ENCODE data around the gene UTP25.

The UTP25 gene

DNA sequence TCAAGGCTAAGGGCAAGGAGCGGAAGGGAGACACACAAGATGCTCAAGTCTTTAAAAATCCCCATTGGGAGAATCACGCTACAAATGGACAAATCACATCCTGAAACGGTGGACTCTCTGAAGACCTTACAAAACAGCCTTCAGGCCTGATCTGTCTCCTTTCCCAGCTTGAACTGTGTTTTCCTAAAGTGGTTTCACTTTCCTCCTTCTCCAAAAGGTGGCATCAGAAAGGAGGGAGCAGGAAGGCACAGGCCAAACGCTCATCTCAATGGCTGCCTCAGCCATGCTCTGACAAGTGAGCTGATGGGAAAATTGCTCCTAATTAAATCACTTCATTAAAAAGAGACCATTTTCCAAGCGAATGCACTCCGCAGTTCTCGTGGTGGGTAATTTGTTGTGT lies 47.7 kb downstream of the UTP25 start:
- FAIRE-seq (no peak), DNase-seq (ENCODE audit: insufficient read length, low spot score) (no peak)
- no peak for TF ChIP-seq POU2F2 (IDR thresholded peaks at IDR 0.05; ENCODE audit: low read depth, low read length)
- TF ChIP-seq TAF1 (IDR thresholded peaks at IDR 0.05; ENCODE audit: low read depth, low read length) = no peak
- no peak for TF ChIP-seq POLR2AphosphoS5 (IDR thresholded peaks at IDR 0.05; ENCODE audit: low read depth, low read length)
- no peak for TF ChIP-seq POLR2A (IDR thresholded peaks at IDR 0.05; ENCODE audit: low read depth, low read length)
- TF ChIP-seq SPI1 (IDR thresholded peaks at IDR 0.05; ENCODE audit: low read depth, low read length) = no peak
- no peak for TF ChIP-seq PAX5 (IDR thresholded peaks at IDR 0.05; ENCODE audit: insufficient read depth, low read length, severe bottlenecking)

GRCh38 chr1:209876078-209876800 lies 48.5 kb downstream of the UTP25 start:
- TF ChIP-seq POU2F2 (IDR thresholded peaks at IDR 0.05; ENCODE audit: low read depth, low read length) (no peak), PAX5 (IDR thresholded peaks at IDR 0.05; ENCODE audit: insufficient read depth, low read length, severe bottlenecking) (no peak), SPI1 (IDR thresholded peaks at IDR 0.05; ENCODE audit: low read depth, low read length) (no peak), POLR2A (IDR thresholded peaks at IDR 0.05; ENCODE audit: low read depth, low read length) (no peak), TAF1 (IDR thresholded peaks at IDR 0.05; ENCODE audit: low read depth, low read length) (no peak), POLR2AphosphoS5 (IDR thresholded peaks at IDR 0.05; ENCODE audit: low read depth, low read length) (no peak)
- DNase-seq (ENCODE audit: insufficient read length, low spot score) (no peak), FAIRE-seq (no peak)

- DNase-seq (ENCODE audit: insufficient read length, low spot score) (no peak), FAIRE-seq (no peak)
- TF ChIP-seq POLR2AphosphoS5 (IDR thresholded peaks at IDR 0.05; ENCODE audit: low read depth, low read length) (no peak), POU2F2 (IDR thresholded peaks at IDR 0.05; ENCODE audit: low read depth, low read length) (no peak), TAF1 (IDR thresholded peaks at IDR 0.05; ENCODE audit: low read depth, low read length) (no peak), SPI1 (IDR thresholded peaks at IDR 0.05; ENCODE audit: low read depth, low read length) (no peak), POLR2A (IDR thresholded peaks at IDR 0.05; ENCODE audit: low read depth, low read length) (no peak), PAX5 (IDR thresholded peaks at IDR 0.05; ENCODE audit: insufficient read depth, low read length, severe bottlenecking) (no peak)
Observed at GRCh38 chr1:209877087-209877764, 49.5 kb downstream of the UTP25 start.

- DNase-seq (ENCODE audit: insufficient read length, low spot score) (no peak), FAIRE-seq (no peak)
- TF ChIP-seq POU2F2 (IDR thresholded peaks at IDR 0.05; ENCODE audit: low read depth, low read length) = no peak
- TF ChIP-seq SPI1 (IDR thresholded peaks at IDR 0.05; ENCODE audit: low read depth, low read length) = no peak
- TF ChIP-seq POLR2AphosphoS5 (IDR thresholded peaks at IDR 0.05; ENCODE audit: low read depth, low read length) = no peak
- TF ChIP-seq TAF1 (IDR thresholded peaks at IDR 0.05; ENCODE audit: low read depth, low read length) = no peak
- TF ChIP-seq POLR2A (IDR thresholded peaks at IDR 0.05; ENCODE audit: low read depth, low read length) = no peak
- no peak for TF ChIP-seq PAX5 (IDR thresholded peaks at IDR 0.05; ENCODE audit: insufficient read depth, low read length, severe bottlenecking)
Observed at GRCh38 chr1:209878964-209879363, 51.2 kb downstream of the UTP25 start.

GRCh38 chr1:209879539-209879938 lies 51.8 kb downstream of the UTP25 start:
- DNase-seq (ENCODE audit: insufficient read length, low spot score) (no peak), FAIRE-seq (no peak)

GRCh38 chr1:209880031-209880430 lies 52.3 kb downstream of the UTP25 start:
- FAIRE-seq = no peak
- TF ChIP-seq POLR2AphosphoS5 (IDR thresholded peaks at IDR 0.05; ENCODE audit: low read depth, low read length) (no peak), POU2F2 (IDR thresholded peaks at IDR 0.05; ENCODE audit: low read depth, low read length) (no peak), POLR2A (IDR thresholded peaks at IDR 0.05; ENCODE audit: low read depth, low read length) (no peak), SPI1 (IDR thresholded peaks at IDR 0.05; ENCODE audit: low read depth, low read length) (no peak), TAF1 (IDR thresholded peaks at IDR 0.05; ENCODE audit: low read depth, low read length) (no peak), PAX5 (IDR thresholded peaks at IDR 0.05; ENCODE audit: insufficient read depth, low read length, severe bottlenecking) (no peak)
- DNase-seq (ENCODE audit: insufficient read length, low spot score) = no peak

More at GRCh38 chr1:209879539-209879938, 51.8 kb downstream of the UTP25 start:
- TF ChIP-seq POLR2AphosphoS5 (IDR thresholded peaks at IDR 0.05; ENCODE audit: low read depth, low read length) (no peak), TAF1 (IDR thresholded peaks at IDR 0.05; ENCODE audit: low read depth, low read length) (no peak), POLR2A (IDR thresholded peaks at IDR 0.05; ENCODE audit: low read depth, low read length) (no peak), PAX5 (IDR thresholded peaks at IDR 0.05; ENCODE audit: insufficient read depth, low read length, severe bottlenecking) (no peak), POU2F2 (IDR thresholded peaks at IDR 0.05; ENCODE audit: low read depth, low read length) (no peak), SPI1 (IDR thresholded peaks at IDR 0.05; ENCODE audit: low read depth, low read length) (no peak)

GRCh38 chr1:209881619-209882018 lies 53.8 kb downstream of the UTP25 start:
- DNase-seq (ENCODE audit: insufficient read length, low spot score) (no peak), FAIRE-seq (no peak)
- TF ChIP-seq TAF1 (IDR thresholded peaks at IDR 0.05; ENCODE audit: low read depth, low read length) (no peak), POLR2A (IDR thresholded peaks at IDR 0.05; ENCODE audit: low read depth, low read length) (no peak), PAX5 (IDR thresholded peaks at IDR 0.05; ENCODE audit: insufficient read depth, low read length, severe bottlenecking) (no peak), SPI1 (IDR thresholded peaks at IDR 0.05; ENCODE audit: low read depth, low read length) (no peak), POU2F2 (IDR thresholded peaks at IDR 0.05; ENCODE audit: low read depth, low read length) (no peak)

GRCh38 chr1:209882286-209882685 lies 54.5 kb downstream of the UTP25 start:
- no peak for DNase-seq (ENCODE audit: insufficient read length, low spot score)
- no peak for FAIRE-seq
- no peak for TF ChIP-seq POLR2A (IDR thresholded peaks at IDR 0.05; ENCODE audit: low read depth, low read length)
- no peak for TF ChIP-seq TAF1 (IDR thresholded peaks at IDR 0.05; ENCODE audit: low read depth, low read length)

DNA sequence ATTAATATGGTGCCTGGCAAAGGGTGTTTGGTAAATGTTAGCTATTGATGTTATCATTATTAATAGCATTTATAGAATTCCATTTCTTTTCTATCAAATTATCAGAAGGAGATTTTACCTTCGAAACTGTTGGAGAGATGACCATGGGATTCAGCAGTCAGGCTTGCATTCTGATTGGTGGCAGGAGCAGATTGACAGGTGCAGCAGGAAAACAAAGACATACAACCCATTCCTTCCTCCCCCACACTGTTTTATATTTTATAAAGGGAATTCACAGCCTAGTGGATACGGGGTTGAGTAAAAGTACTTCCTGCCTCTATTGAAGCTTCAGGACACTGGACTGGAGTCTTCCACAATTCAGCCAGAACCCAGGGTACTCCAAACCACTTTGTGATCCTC lies 55.2 kb downstream of the UTP25 start:
- no peak for TF ChIP-seq POU2F2 (IDR thresholded peaks at IDR 0.05; ENCODE audit: low read depth, low read length)
- TF ChIP-seq PAX5 (IDR thresholded peaks at IDR 0.05; ENCODE audit: insufficient read depth, low read length, severe bottlenecking) = no peak
- no peak for TF ChIP-seq SPI1 (IDR thresholded peaks at IDR 0.05; ENCODE audit: low read depth, low read length)
- no peak for TF ChIP-seq POLR2AphosphoS5 (IDR thresholded peaks at IDR 0.05; ENCODE audit: low read depth, low read length)
- TF ChIP-seq POLR2A (IDR thresholded peaks at IDR 0.05; ENCODE audit: low read depth, low read length) = no peak
- TF ChIP-seq TAF1 (IDR thresholded peaks at IDR 0.05; ENCODE audit: low read depth, low read length) = no peak
- DNase-seq (ENCODE audit: insufficient read length, low spot score) (no peak), FAIRE-seq (no peak)

All from GM12891 (cell line).